H9 (cell line): ENCODE results near the gene CSRP1. TPM values are rescaled to one million over a fixed set of nuclear protein-coding genes. Genes with fewer than 3 reads are reported as not detected.

Experiments
- DNase-seq: peaks from one replicate; pipeline ENCODE4 v3.0.0-alpha.2; 2017
- H2AFZ ChIP-seq: one replicate; pipeline ENCODE4 v1.6.1; 2013; ENCODE audit warnings: mild to moderate bottlenecking, low read length, control low read depth, moderate library complexity
- H2AK5ac ChIP-seq: 2 replicates; pipeline ENCODE4 v1.6.1; 2013; ENCODE audit warnings: low read length, control low read depth, mixed read lengths; ENCODE audit not compliant: insufficient read length
- H2BK120ac ChIP-seq: one replicate; pipeline ENCODE4 v1.6.1; 2013; ENCODE audit warnings: low read depth, mild to moderate bottlenecking, low read length, control low read depth, inconsistent platforms; ENCODE audit not compliant: poor library complexity, severe bottlenecking
- H2BK12ac ChIP-seq: 2 replicates; pipeline ENCODE4 v1.6.1; 2013; ENCODE audit warnings: low read length, control low read depth, mixed read lengths, low read depth; ENCODE audit not compliant: insufficient read length
- H2BK15ac ChIP-seq: 2 replicates; pipeline ENCODE4 v1.6.1; 2013; ENCODE audit warnings: low read depth, low read length, control low read depth
- H2BK20ac ChIP-seq: one replicate; pipeline ENCODE4 v1.6.1; 2013; ENCODE audit warnings: low read depth, mild to moderate bottlenecking, low read length, control low read depth, inconsistent platforms; ENCODE audit not compliant: poor library complexity, severe bottlenecking
- H2BK5ac ChIP-seq: 2 replicates; pipeline ENCODE4 v1.6.1; 2013; ENCODE audit warnings: low read length, control low read depth, mixed read lengths; ENCODE audit not compliant: insufficient read length
- H3K14ac ChIP-seq: 2 replicates; pipeline ENCODE4 v1.6.1; 2013; ENCODE audit warnings: low read length, control low read depth; ENCODE audit not compliant: insufficient read depth
- H3K18ac ChIP-seq: 2 replicates; pipeline ENCODE4 v1.6.1; 2013; ENCODE audit warnings: low read depth, mild to moderate bottlenecking, mixed read lengths, low read length, control low read depth; ENCODE audit not compliant: insufficient read length
- H3K23ac ChIP-seq: 2 replicates; pipeline ENCODE4 v1.6.1; 2013; ENCODE audit warnings: low read length, control low read depth, mixed read lengths, low read depth; ENCODE audit not compliant: insufficient read length
- H3K23me2 ChIP-seq: 2 replicates; pipeline ENCODE4 v1.6.1; 2013; ENCODE audit warnings: low read depth, mild to moderate bottlenecking, mixed read lengths, low read length, control low read depth; ENCODE audit not compliant: insufficient read length, poor library complexity, severe bottlenecking
- H3K27ac ChIP-seq: 2 replicates; pipeline ENCODE4 v1.5.1; 2013; ENCODE audit warnings: low read length, control low read depth, mixed read lengths, low read depth; ENCODE audit not compliant: insufficient read length
- H3K27me3 ChIP-seq: 2 replicates; pipeline ENCODE4 v1.6.1; 2013; ENCODE audit warnings: low read length, control low read depth, inconsistent platforms; ENCODE audit not compliant: insufficient read depth
- H3K4ac ChIP-seq: 2 replicates; pipeline ENCODE4 v1.6.1; 2013; ENCODE audit warnings: low read depth, mild to moderate bottlenecking, control low read depth, inconsistent platforms, low read length, moderate library complexity
- H3K4me1 ChIP-seq: 2 replicates; pipeline ENCODE4 v1.6.1; 2013; ENCODE audit warnings: low read length, control low read depth, inconsistent platforms; ENCODE audit not compliant: insufficient read depth
- H3K4me2 ChIP-seq: 2 replicates; pipeline ENCODE4 v1.6.1; 2013; ENCODE audit warnings: low read length, control low read depth, mixed read lengths; ENCODE audit not compliant: insufficient read length, insufficient read depth
- H3K56ac ChIP-seq: 2 replicates; pipeline ENCODE4 v1.6.1; 2013; ENCODE audit warnings: low read depth, mild to moderate bottlenecking, mixed read lengths, low read length, control low read depth; ENCODE audit not compliant: insufficient read length
- H3K79me1 ChIP-seq: 2 replicates; pipeline ENCODE4 v1.6.1; 2013; ENCODE audit warnings: low read depth, mild to moderate bottlenecking, moderate library complexity, low read length, control low read depth, inconsistent platforms; ENCODE audit not compliant: insufficient read depth, poor library complexity, severe bottlenecking
- H3K79me2 ChIP-seq: 2 replicates; pipeline ENCODE4 v1.6.1; 2013; ENCODE audit warnings: low read length, control low read depth, inconsistent platforms; ENCODE audit not compliant: insufficient read depth
- H3K9ac ChIP-seq: 2 replicates; pipeline ENCODE4 v1.6.1; 2013; ENCODE audit warnings: low read length, control low read depth, mixed read lengths; ENCODE audit not compliant: insufficient read length; ENCODE audit errors: extremely low read depth
- H3K9me3 ChIP-seq: one replicate; pipeline ENCODE4 v1.6.1; 2013; ENCODE audit warnings: low read depth, low read length, inconsistent platforms; ENCODE audit not compliant: control insufficient read depth
- H3T11ph ChIP-seq: one replicate; pipeline ENCODE4 v1.6.1; 2013; ENCODE audit warnings: mild to moderate bottlenecking, low read length, control low read depth, inconsistent platforms
- H4K20me1 ChIP-seq: one replicate; pipeline ENCODE4 v1.6.1; 2013; ENCODE audit not compliant: control insufficient read depth, insufficient read length, insufficient read depth
- H4K5ac ChIP-seq: 2 replicates; pipeline ENCODE4 v1.6.1; 2013; ENCODE audit warnings: low read depth, mild to moderate bottlenecking, mixed read lengths, low read length, control low read depth; ENCODE audit not compliant: insufficient read length
- H4K8ac ChIP-seq: replicated peaks from 2 replicates; pipeline ENCODE4 v1.6.1; 2013; ENCODE audit warnings: low read length, control low read depth, mixed read lengths, low read depth; ENCODE audit not compliant: insufficient read length
- H4K91ac ChIP-seq: 2 replicates; pipeline ENCODE4 v1.6.1; 2013; ENCODE audit warnings: low read depth, mild to moderate bottlenecking, moderate library complexity, mixed read lengths, low read length, control low read depth; ENCODE audit not compliant: insufficient read length
- H3K27ac Mint-ChIP-seq, 3 experiments: 2 replicates in 2 of 3; 3 replicates in 1 of 3; pipeline ENCODE4 v1.8.0; 2020 to 2021; ENCODE audit warnings: mixed read lengths in 3 of 3, mild to moderate bottlenecking in 1 of 3, moderate library complexity in 1 of 3
- H3K27me3 Mint-ChIP-seq: 2 replicates; pipeline ENCODE4 v1.8.0; 2021; ENCODE audit warnings: low read depth, mild to moderate bottlenecking, moderate library complexity, mixed read lengths
- H3K36me3 Mint-ChIP-seq, 3 experiments: 2 replicates in 2 of 3; 3 replicates in 1 of 3; pipeline ENCODE4 v1.8.0; 2020 to 2021; ENCODE audit warnings: low read depth in 3 of 3, mixed read lengths in 3 of 3; ENCODE audit not compliant: insufficient read depth in 1 of 3
- H3K4me1 Mint-ChIP-seq, 2 experiments: 2 replicates each; pipeline ENCODE4 v1.8.0; 2020; ENCODE audit warnings: mixed read lengths in 2 of 2
- H3K4me3 Mint-ChIP-seq, 2 experiments: 2 replicates in 1 of 2; 3 replicates in 1 of 2; pipeline ENCODE4 v1.8.0; 2020 to 2021; ENCODE audit warnings: mild to moderate bottlenecking in 2 of 2, mixed read lengths in 2 of 2, moderate library complexity in 1 of 2
- H3K9me3 Mint-ChIP-seq, 2 experiments: 2 replicates in 1 of 2; 3 replicates in 1 of 2; pipeline ENCODE4 v1.8.0; 2020; ENCODE audit warnings: mild to moderate bottlenecking in 2 of 2, mixed read lengths in 2 of 2, moderate library complexity in 1 of 2
- WGBS: extraction: QIAGEN DNeasy Blood & Tissue Kit; methylation state at CpG from one replicate; pipeline ENCODE4 v1.1.7; 2013; ENCODE audit warnings: missing lambda C conversion rate, low lambda C conversion rate, mixed read lengths; ENCODE audit not compliant: insufficient read length; ENCODE audit errors: extremely low coverage; 5-methylcytosine and 5-hydroxymethylcytosine counted together
- total RNA-seq: library from RNA; stranded (reverse); gene quantifications from 2 replicates; pipeline ENCODE4 v1.2.1, GENCODE V29; 2021
- TF ChIP-seq, protein P1 (sequence below): fragments of 200-600 bp; sonication (generic); conservative IDR thresholded peaks from 3 replicates; pipeline ENCODE4 v1.8.0; 2021; ENCODE audit warnings: antibody characterized with exemption, mild to moderate bottlenecking

Gene CSRP1
- total RNA-seq, 1 experiment from 2014 or later = 0.44 TPM

DNA sequence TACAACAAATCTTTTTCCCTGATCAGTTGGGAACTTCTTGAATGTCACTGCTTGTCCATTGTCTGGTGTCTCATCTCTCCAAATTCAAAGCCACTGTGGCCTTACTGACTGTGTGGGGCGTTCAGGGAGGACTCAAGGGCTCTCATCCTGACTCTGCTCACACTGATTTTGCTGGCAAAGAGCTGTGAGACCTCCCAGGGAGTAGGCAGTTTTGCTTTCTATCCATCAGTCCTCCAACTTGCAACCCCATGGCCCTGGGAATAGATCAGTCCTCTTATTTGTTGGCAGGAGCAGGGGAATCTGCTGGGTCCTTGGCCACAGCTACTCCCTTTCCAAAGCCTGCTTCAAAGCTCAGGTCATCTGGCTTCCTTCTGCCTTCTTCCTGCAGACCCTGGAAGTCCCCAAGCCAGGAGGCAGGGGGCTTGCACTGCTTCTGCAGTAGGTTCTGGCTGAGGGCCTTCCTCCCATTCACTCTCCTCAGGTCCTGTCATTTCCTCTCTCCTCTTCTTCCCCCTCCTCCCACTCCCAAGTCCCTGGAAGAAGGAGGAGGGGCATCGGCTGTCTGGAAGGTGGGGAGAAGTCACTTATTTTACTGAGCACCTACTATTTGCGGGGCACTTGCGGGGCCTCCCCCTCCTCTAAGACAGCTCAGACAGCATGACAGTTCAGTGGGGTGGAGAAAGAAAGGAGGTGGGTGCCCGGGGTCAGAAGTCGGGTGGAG is 31.1 kb upstream of the CSRP1 start:
- H3K27ac ChIP-seq = no peak overlapping the region

More for the DNA sequence above, 31.1 kb upstream of the CSRP1 start:
- Histone ChIP-seq H3T11ph (no peak overlapping the region), H3K23me2 (peaks cover 23% of the 10 kb centered on the region), H4K91ac (no peak overlapping the region), H4K8ac (no peak overlapping the region), H2BK20ac (no peak overlapping the region), H3K9ac (no peak overlapping the region), H3K4ac (no peak overlapping the region), H3K79me2 (no peaks in the 10 kb centered on the region), H2BK5ac (no peak overlapping the region), H2BK120ac (no peak overlapping the region), H3K27me3 (peaks cover 7% of the 10 kb centered on the region; the same call in 1 of the 2 replicates), H3K56ac (no peak overlapping the region), H4K20me1 (no peaks in the 10 kb centered on the region), H2AK5ac (no peak overlapping the region), H2AFZ (no peak overlapping the region), H3K14ac (no peak overlapping the region), H3K79me1 (no peaks in the 10 kb centered on the region), H3K4me1 (no peaks in the 10 kb centered on the region; the same call in 1 of the 2 replicates), H3K9me3 (no peaks in the 10 kb centered on the region), H3K23ac (no peak overlapping the region), H3K4me2 (peak overlapping the region; percentile 95), H3K18ac (no peak overlapping the region), H2BK12ac (no peak overlapping the region), H2BK15ac (no peak overlapping the region), H4K5ac (no peak overlapping the region)
- no peaks in the 10 kb centered on the region for H3K36me3 Mint-ChIP-seq
- no CpG with 5 or more reads among the region's 6 CpGs for WGBS
- H3K27me3 Mint-ChIP-seq = peaks cover 77% of the 10 kb centered on the region
- H3K27ac Mint-ChIP-seq = no peak overlapping the region
- peaks cover 0 to 3% of the 10 kb centered on the region in 2 experiments; a peak in 2 of 5 replicates for H3K9me3 Mint-ChIP-seq
- H3K4me1 Mint-ChIP-seq = peaks cover 15 to 28% of the 10 kb centered on the region in 2 experiments
- H3K4me3 Mint-ChIP-seq = peak overlapping the region; percentile 79 to 92
- TF ChIP-seq, protein P1, sequence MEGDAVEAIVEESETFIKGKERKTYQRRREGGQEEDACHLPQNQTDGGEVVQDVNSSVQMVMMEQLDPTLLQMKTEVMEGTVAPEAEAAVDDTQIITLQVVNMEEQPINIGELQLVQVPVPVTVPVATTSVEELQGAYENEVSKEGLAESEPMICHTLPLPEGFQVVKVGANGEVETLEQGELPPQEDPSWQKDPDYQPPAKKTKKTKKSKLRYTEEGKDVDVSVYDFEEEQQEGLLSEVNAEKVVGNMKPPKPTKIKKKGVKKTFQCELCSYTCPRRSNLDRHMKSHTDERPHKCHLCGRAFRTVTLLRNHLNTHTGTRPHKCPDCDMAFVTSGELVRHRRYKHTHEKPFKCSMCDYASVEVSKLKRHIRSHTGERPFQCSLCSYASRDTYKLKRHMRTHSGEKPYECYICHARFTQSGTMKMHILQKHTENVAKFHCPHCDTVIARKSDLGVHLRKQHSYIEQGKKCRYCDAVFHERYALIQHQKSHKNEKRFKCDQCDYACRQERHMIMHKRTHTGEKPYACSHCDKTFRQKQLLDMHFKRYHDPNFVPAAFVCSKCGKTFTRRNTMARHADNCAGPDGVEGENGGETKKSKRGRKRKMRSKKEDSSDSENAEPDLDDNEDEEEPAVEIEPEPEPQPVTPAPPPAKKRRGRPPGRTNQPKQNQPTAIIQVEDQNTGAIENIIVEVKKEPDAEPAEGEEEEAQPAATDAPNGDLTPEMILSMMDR = no peak
- DNase-seq = peak; percentile 56
